Activated gamma-delta T cell treated with anti-CD3 and anti-CD28 coated beads, Interleukin-2, amount 50 U/mL, for 16 hours (primary cell): Measurements from ENCODE around the gene SPATA9.
"Not testable (repeated sequence)": the region's sequence is repeated elsewhere in the genome, so short reads cannot be mapped to it uniquely, and the experiment has no call there.

Experiments used
- DNase-seq: peaks from one replicate; pipeline ENCODE4 v3.0.0-alpha.2; 2020; ENCODE audit warnings: low read depth

The SPATA9 gene

GRCh38 chr5:95717439-95717838 is 34.6 kb upstream of the SPATA9 start:
- DNase-seq, result no peak

GRCh38 chr5:95715799-95716461 is 33.1 kb upstream of the SPATA9 start:
- DNase-seq, result no peak

GRCh38 chr5:95713960-95714710 is 31.3 kb upstream of the SPATA9 start:
- no peak for DNase-seq

- not testable (repeated sequence) for DNase-seq
Observed at GRCh38 chr5:95713246-95713645, 30.5 kb upstream of the SPATA9 start.

- DNase-seq, result no peak
Observed at GRCh38 chr5:95712347-95712958, 29.7 kb upstream of the SPATA9 start.

GRCh38 chr5:95711501-95712346 is 28.9 kb upstream of the SPATA9 start:
- no peak for DNase-seq

GRCh38 chr5:95710651-95711500 is 28.1 kb upstream of the SPATA9 start:
- not testable (repeated sequence) for DNase-seq

- no peak for DNase-seq
Observed at GRCh38 chr5:95709967-95710650, 27.3 kb upstream of the SPATA9 start.

GRCh38 chr5:95708876-95709275 is 26.1 kb upstream of the SPATA9 start:
- no peak for DNase-seq

- not testable (repeated sequence) for DNase-seq
Observed at GRCh38 chr5:95707534-95708188, 24.9 kb upstream of the SPATA9 start.

GRCh38 chr5:95707055-95707454 is 24.3 kb upstream of the SPATA9 start:
- DNase-seq, result no peak

- DNase-seq, result not testable (repeated sequence)
Observed at GRCh38 chr5:95706196-95706595, 23.4 kb upstream of the SPATA9 start.

- no peak for DNase-seq
Observed at GRCh38 chr5:95704150-95704549, 21.4 kb upstream of the SPATA9 start.

GRCh38 chr5:95701074-95701473 is 18.3 kb upstream of the SPATA9 start:
- DNase-seq, result no peak

- DNase-seq, result no peak
Observed at GRCh38 chr5:95699337-95699736, 16.5 kb upstream of the SPATA9 start.

GRCh38 chr5:95697781-95698681 is 15.2 kb upstream of the SPATA9 start:
- no peak for DNase-seq

GRCh38 chr5:95690333-95690732 is 7.5 kb upstream of the SPATA9 start:
- DNase-seq, result no peak

- DNase-seq, result no peak
Observed at GRCh38 chr5:95689680-95690079, 6.9 kb upstream of the SPATA9 start.

GRCh38 chr5:95686651-95687050 is 3.9 kb upstream of the SPATA9 start:
- DNase-seq, result no peak
